ENCODE data around the gene LGR5. TPM values are rescaled to one million over a fixed set of nuclear protein-coding genes. Genes with fewer than 3 reads are reported as not detected.

The LGR5 gene
- total RNA-seq, 2 donors from 2014 or later, result 1.8 to 7.4 TPM

DNA sequence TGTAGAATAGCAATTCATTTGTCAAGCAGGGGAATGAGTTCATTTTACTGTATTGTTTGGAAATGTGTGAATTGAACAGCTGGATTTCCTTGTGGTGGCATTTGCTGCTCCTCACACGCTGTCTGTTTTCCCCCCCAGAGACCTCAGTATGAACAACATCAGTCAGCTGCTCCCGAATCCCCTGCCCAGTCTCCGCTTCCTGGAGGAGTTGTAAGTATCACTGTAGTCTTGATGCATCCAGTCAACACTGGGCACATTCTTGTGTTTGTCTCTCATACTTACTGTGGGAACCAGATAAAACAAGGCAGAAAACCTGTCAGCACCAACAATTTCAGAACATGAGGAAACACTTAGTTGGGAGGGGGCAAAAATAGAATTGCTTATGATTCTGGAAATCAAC lies 64.9 kb downstream of the LGR5 start:
- DNase-seq (ENCODE audit: low spot score) (no peak), ATAC-seq (ENCODE audit: insufficient number of reproducible peaks, low FRiP score, low read depth) (no peak)
- no peak overlapping the region for H3K4me3 ChIP-seq
- no peaks in the 10 kb centered on the region for H3K9me3 ChIP-seq
- H3K27me3 ChIP-seq (replicated peaks; ENCODE audit: insufficient read depth), result no peaks in the 10 kb centered on the region
- no peaks in the 10 kb centered on the region for H3K4me1 ChIP-seq (ENCODE audit: control insufficient read depth in 1 of 2, low read depth in 2 of 2)
- TF ChIP-seq CTCF (IDR thresholded peaks at IDR 0.05), result no peak
- no peak overlapping the region for H3K27ac ChIP-seq
- H3K36me3 ChIP-seq, result no peaks in the 10 kb centered on the region

GRCh38 chr12:71509705-71510104 lies 70.1 kb downstream of the LGR5 start:
- ATAC-seq (ENCODE audit: insufficient number of reproducible peaks, low FRiP score, low read depth) (no peak), DNase-seq (ENCODE audit: low spot score) (no peak)
- Histone ChIP-seq H3K9me3 (no peaks in the 10 kb centered on the region), H3K27me3 (replicated peaks; ENCODE audit: insufficient read depth) (no peaks in the 10 kb centered on the region), H3K4me1 (ENCODE audit: control insufficient read depth in 1 of 2, low read depth in 2 of 2) (no peaks in the 10 kb centered on the region), H3K4me3 (no peak overlapping the region), H3K27ac (no peak overlapping the region), H3K36me3 (no peaks in the 10 kb centered on the region)
- no peak for TF ChIP-seq CTCF (IDR thresholded peaks at IDR 0.05)

DNA sequence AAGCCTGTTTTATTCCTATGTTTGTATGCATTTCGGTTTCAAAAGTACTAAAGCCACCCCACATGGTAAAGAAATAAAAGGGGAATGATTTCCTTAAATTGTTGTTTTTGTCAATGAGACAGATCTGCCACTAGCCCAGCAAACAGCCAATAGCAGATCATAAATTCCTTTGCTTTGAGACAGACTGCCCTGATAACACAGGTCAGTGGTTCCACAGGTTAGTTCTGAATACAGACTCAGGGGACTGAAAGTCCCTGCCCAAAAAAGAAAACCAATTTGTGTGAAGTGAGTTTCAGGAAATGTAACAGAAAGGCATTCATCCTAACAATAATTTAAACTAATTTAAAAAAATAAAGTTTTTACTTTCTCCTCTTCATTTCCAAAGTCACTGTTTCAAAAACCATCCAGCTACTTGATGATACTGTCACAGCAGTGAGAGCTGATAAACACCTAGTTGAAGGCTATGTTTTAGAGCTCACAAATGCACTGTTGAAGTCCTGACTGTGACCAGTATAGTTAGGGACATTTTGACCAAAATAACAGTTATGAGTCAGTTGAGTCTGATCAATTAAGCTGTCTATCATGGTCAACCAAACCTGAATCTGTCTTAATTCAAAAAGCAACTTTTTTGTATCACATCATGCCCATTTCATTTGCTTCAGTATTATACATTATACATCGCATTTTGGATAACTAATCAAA lies 77.7 kb downstream of the LGR5 start:
- no peaks in the 10 kb centered on the region for H3K4me1 ChIP-seq (ENCODE audit: control insufficient read depth in 1 of 2, low read depth in 2 of 2)
- H3K36me3 ChIP-seq, result no peaks in the 10 kb centered on the region
- no peak overlapping the region for H3K4me3 ChIP-seq
- ATAC-seq (ENCODE audit: insufficient number of reproducible peaks, low FRiP score, low read depth), result no peak
- no peak for DNase-seq (ENCODE audit: low spot score)
- no peak for TF ChIP-seq CTCF (IDR thresholded peaks at IDR 0.05)
- H3K9me3 ChIP-seq, result no peaks in the 10 kb centered on the region
- H3K27ac ChIP-seq, result no peak overlapping the region
- H3K27me3 ChIP-seq (replicated peaks; ENCODE audit: insufficient read depth), result no peaks in the 10 kb centered on the region

- Histone ChIP-seq H3K4me1 (ENCODE audit: control insufficient read depth in 1 of 2, low read depth in 2 of 2) (no peaks in the 10 kb centered on the region), H3K4me3 (no peak overlapping the region), H3K27me3 (replicated peaks; ENCODE audit: insufficient read depth) (no peaks in the 10 kb centered on the region), H3K9me3 (no peaks in the 10 kb centered on the region), H3K27ac (no peak overlapping the region), H3K36me3 (no peaks in the 10 kb centered on the region)
- TF ChIP-seq CTCF (IDR thresholded peaks at IDR 0.05), result no peak
- ATAC-seq (ENCODE audit: insufficient number of reproducible peaks, low FRiP score, low read depth), result no peak
- DNase-seq (ENCODE audit: low spot score), result no peak
These were observed 81.5 kb downstream of the LGR5 start for GRCh38 chr12:71521125-71521524.

DNA sequence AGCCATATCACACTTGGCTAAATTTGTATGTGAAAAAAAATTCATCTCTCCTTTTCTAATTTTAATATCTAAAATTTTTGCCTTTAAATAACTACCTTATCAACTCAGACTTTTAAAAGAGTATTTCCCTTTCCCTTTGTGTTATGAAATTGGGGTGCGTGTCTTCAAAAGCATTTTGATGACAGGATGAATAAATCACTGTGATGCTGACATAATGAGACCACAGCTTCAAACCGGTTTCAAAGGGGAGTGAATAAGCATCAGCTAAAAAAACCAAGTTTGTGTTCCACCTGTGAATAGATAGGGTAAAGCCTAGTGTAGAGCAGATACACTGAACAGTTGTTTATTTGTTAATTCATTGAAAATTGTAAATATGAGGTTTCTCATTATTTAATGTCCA lies 85.0 kb downstream of the LGR5 start:
- no peaks in the 10 kb centered on the region for H3K27me3 ChIP-seq (replicated peaks; ENCODE audit: insufficient read depth)
- DNase-seq (ENCODE audit: low spot score) (no peak), ATAC-seq (ENCODE audit: insufficient number of reproducible peaks, low FRiP score, low read depth) (no peak)
- H3K9me3 ChIP-seq, result no peaks in the 10 kb centered on the region
- H3K4me1 ChIP-seq (ENCODE audit: control insufficient read depth in 1 of 2, low read depth in 2 of 2), result no peaks in the 10 kb centered on the region
- no peaks in the 10 kb centered on the region for H3K36me3 ChIP-seq
- TF ChIP-seq CTCF (IDR thresholded peaks at IDR 0.05), result no peak
- H3K27ac ChIP-seq, result no peak overlapping the region
- H3K4me3 ChIP-seq, result no peak overlapping the region

All from thoracic aorta (tissue), 2 donors.